HFF-Myc (cell line): ENCODE results near the gene EPHB2.
"Not testable (repeated sequence)": the region's sequence is repeated elsewhere in the genome, so short reads cannot be mapped to it uniquely, and the experiment has no call there.

Source experiments
- DNase-seq: peaks from one replicate; pipeline ENCODE4 v3.0.0-alpha.2; 2011; ENCODE audit warnings: low read depth; ENCODE audit errors: extremely low read depth
- H3K4me3 ChIP-seq: replicated peaks from 2 replicates; pipeline ENCODE4 v1.5.1; 2011; ENCODE audit warnings: low read depth, mild to moderate bottlenecking, control low read depth, low read length
- TF ChIP-seq, protein P1 (sequence below): IDR thresholded peaks from 2 replicates; pipeline ENCODE4 v1.5.1; 2012; ENCODE audit warnings: mild to moderate bottlenecking, low read depth, low read length, control low read depth; ENCODE audit errors: missing control alignments

The EPHB2 gene

GRCh38 chr1:22830757-22831340, 120.2 kb downstream of the EPHB2 start:
- H3K4me3 ChIP-seq = no peak overlapping the region
- TF ChIP-seq, protein P1, sequence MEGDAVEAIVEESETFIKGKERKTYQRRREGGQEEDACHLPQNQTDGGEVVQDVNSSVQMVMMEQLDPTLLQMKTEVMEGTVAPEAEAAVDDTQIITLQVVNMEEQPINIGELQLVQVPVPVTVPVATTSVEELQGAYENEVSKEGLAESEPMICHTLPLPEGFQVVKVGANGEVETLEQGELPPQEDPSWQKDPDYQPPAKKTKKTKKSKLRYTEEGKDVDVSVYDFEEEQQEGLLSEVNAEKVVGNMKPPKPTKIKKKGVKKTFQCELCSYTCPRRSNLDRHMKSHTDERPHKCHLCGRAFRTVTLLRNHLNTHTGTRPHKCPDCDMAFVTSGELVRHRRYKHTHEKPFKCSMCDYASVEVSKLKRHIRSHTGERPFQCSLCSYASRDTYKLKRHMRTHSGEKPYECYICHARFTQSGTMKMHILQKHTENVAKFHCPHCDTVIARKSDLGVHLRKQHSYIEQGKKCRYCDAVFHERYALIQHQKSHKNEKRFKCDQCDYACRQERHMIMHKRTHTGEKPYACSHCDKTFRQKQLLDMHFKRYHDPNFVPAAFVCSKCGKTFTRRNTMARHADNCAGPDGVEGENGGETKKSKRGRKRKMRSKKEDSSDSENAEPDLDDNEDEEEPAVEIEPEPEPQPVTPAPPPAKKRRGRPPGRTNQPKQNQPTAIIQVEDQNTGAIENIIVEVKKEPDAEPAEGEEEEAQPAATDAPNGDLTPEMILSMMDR = no peak
- no peak for DNase-seq

DNA sequence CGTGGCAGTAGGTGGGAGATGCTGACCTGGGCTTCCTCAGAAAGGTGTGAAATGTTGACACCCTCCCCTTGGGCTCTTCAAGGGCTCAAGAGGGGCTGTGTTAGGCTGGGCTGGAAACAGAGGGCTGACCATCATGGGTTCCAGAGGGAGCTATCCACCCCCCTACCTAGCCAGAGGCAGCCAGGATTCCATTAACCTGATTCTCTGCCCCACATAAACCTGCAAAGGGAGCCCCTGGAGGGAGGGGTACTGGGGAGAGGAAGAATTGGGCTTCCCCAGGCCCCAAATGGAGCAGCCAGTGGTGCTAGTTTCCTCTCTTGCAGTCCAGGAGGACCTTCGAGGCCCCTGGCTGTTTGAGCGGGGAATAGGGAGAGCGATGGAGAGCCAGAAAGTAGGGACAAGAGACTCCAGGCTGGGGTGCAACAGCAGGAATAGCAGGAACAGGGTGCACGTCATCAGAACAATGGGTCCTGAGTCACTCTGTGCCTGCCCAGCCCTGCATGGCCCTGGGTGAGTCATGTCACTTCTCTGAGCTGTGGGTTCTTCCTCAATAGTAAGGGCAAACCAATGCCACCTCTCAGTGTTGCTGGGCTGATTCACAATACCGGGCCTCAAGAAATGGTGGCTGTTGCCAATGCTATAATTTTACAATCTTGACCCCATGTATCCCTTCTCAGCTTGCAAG, 121.2 kb downstream of the EPHB2 start:
- H3K4me3 ChIP-seq = no peak overlapping the region
- TF ChIP-seq, protein P1 = no peak
- DNase-seq = peak; percentile 55

- TF ChIP-seq, protein P1 = no peak
- H3K4me3 ChIP-seq = no peak overlapping the region
- no peak for DNase-seq
Observed at GRCh38 chr1:22832414-22832786, 121.8 kb downstream of the EPHB2 start.

GRCh38 chr1:22833699-22834098, 123.1 kb downstream of the EPHB2 start:
- no peak for DNase-seq

GRCh38 chr1:22834420-22834819, 123.8 kb downstream of the EPHB2 start:
- not testable (repeated sequence) for DNase-seq, H3K4me3 ChIP-seq

More at GRCh38 chr1:22833699-22834098, 123.1 kb downstream of the EPHB2 start:
- TF ChIP-seq, protein P1 = no peak
- H3K4me3 ChIP-seq = no peak overlapping the region

DNA sequence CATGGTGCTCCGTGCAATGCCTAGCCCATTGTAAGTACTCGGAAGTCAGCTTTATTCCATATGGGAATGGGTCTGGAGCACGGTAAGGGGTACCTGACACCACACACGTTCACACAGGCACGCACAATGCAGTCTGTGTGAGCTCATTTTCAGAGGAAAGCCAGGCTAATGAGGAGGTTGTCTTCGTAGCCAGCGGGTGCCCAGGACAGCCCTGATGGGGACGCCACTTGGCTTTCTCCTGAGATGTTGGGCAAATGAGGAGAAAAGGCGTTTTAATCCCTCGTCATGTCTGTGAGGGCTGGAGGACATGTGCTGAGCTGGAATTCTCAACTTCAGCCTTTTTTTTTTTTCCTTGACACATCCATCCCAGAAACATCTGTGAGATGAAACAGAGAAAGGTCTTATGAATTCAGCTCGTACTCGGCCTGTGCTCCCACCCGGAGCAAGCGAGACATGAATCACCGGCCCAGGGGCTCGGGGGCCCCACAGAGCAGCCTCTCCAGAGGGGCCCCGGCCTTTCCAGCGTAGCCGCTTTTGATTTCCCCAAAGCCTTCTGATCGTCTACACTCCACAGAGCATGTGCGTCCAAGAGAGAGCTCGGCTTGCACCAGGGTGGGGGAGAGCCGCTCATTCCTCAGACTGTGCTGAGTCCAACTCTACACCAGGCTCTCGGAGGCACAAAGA, 125.1 kb downstream of the EPHB2 start:
- H3K4me3 ChIP-seq = no peak overlapping the region
- TF ChIP-seq, protein P1 = no peak
- DNase-seq = no peak

GRCh38 chr1:22836850-22837249, 126.2 kb downstream of the EPHB2 start:
- H3K4me3 ChIP-seq = no peak overlapping the region
- TF ChIP-seq, protein P1 = no peak
- no peak for DNase-seq
